Stimulated activated CD4-positive, alpha-beta T cell treated with anti-CD3 and anti-CD28 coated beads, TNF-alpha, amount 100 ng/mL, for 4 hours (primary cell): ENCODE data around the gene TTC21B.

Source experiments
- DNase-seq, 3 experiments: peaks; one replicate each; pipeline ENCODE4 v3.0.0-alpha.2; 2020; ENCODE audit warnings: low read depth in 3 of 3

The TTC21B gene

DNA sequence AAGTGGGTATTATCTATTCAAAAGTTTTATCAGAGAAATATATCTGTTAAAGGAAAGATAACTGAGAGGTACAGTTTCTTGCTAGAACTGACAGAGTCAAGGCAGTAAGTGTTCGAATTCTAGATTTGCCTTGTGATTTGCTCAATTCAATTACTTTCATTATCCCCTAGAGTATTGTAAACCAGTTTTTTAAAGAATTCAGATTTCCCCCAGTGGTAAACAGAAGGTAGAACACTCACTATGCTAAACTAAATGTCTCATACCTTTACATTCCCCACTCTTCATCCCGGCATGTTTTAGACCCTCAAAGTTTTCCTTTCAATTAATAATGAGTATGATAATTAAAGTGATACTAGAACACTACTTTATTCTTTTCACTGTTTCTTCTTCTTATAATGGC, 28.6 kb downstream of the TTC21B start:
- no peak for DNase-seq

GRCh38 chr2:165920748-165921147, 32.8 kb downstream of the TTC21B start:
- DNase-seq = no peak

DNA sequence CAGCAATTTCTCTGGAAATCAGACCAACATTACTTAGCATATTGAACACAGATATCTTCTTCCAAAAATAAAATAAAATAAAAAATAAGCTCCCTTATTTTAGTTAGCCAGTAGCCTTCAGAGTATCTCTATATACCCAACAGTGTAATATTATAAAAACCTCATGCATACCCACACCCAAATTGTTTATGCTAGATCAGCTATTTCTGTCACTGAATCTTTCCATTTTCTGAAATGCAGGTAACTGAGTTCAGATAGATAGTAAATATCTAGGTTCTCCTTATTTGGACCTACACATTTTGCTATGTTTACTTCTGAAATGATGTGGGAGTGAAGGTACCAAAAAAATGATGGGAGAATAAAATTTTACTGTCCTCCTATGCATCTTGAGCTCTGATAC, 39.9 kb downstream of the TTC21B start:
- no peak for DNase-seq

DNA sequence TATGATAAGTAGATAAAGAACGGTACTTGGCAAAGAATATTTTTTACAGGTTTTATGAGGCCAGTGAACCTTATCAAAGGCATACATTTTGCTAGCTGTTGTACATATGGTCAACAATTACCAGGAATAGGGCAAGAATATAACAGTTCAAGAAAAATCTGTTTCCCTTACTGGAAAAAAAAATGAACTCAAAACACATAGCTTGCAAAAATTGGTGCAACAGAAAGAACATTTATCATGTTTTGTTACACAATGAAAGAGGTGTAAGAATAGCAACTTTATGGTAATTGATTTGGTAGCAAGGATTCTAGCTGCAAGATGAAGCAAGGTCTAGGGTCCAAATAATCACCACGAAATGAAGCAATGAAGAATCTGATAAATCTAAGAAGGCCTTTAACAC, 41.6 kb downstream of the TTC21B start:
- no peak for DNase-seq

DNA sequence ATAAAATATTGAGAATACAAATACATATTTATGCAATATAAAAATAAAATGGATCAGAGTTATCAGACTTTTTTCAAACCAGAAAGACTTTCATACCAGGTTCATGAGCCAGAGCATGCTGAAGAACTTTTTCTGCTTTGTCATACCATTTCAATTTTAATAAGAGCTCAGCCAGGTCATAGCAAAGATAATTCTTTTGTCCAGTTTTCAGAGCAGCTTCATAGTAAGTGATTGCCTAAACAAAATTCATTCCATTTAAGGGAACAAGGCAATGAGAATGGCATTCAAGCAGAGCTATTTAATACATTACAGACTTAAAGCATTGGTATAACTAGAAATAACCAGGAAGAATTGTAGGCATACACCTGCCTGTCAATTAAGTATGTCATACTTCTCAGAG, 42.3 kb downstream of the TTC21B start:
- DNase-seq = no peak

- DNase-seq = no peak
These were observed 44.1 kb downstream of the TTC21B start for GRCh38 chr2:165909466-165909865.

DNA sequence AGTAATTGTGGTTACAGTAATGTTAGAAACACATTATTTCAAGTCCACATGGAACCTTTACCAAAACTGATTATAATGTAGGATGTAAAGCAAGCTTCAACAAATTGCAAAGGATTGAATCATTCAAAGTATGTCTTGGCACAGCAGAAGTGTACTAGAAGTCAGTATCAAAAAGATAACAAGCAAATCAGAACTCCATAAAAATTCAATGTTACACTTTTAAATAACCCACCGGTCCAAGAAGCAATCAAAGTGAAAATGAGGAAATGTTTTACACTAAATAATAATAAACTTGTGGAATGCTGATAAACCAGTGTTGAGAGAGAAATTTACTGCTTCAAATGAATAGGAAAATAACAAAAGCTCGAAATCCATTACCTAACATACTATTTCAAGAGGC, 47.7 kb downstream of the TTC21B start:
- DNase-seq = no peak

- no peak for DNase-seq
These were observed 48.3 kb downstream of the TTC21B start for GRCh38 chr2:165905269-165905668.

DNA sequence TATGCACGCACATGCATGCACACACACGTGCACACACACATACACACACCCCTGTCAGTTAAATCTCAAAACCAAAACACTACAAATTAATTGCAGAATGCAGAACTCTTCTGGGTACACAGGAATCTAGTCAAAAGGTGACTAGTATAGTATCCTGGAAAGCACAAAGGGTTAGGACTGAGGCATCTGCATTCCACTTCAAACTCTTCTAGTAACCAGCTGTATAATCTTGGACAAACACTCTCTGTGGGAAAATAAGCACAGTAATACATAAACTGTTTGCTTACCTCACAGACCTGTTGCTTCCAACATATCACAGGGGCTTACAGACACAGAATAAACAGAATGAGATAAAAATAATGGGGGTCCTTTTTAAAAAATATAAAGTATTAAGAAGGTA, 49.1 kb downstream of the TTC21B start:
- no peak for DNase-seq

DNA sequence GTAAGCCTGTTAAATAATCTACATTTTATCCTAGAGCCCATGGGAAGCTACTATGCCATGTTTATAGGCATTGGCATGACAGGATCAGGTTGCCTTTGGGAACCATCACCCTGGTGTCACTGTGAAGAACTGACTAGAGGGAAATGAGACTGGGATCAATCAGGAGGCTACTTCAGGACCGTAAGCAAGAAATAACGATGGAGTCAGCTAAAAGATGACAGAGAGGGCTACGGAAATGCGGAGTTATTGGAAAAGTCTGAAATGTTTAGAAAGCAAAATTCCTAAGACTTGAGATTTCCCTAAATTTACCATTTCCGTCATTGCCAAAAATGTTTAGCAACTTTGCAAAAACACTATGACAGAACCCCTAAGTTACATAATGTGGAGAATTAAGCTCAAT, 50.2 kb downstream of the TTC21B start:
- no peak for DNase-seq

DNA sequence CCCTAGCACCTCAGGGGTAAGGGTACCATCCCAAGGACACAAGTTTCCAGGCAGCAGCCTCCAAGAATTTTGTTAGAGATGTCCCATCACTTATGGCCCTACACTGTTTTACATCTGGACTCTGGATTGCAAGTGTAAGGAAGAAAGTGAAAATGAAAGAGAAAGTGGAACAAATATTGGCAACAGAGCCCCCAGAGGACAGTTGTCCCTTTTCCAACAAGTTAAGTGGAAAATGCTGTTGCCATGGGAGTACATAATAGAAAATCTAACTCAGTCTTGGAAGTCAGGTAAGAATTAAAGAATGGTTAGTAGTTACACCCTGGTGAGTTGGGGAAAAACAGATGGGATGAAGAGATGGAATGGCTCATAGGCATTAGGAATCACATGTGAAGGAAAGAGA, 50.6 kb downstream of the TTC21B start:
- no peak for DNase-seq

GRCh38 chr2:165901620-165902298, 51.8 kb downstream of the TTC21B start:
- DNase-seq = no peak

GRCh38 chr2:165899311-165899710, 54.3 kb downstream of the TTC21B start:
- no peak for DNase-seq

GRCh38 chr2:165898381-165898780, 55.2 kb downstream of the TTC21B start:
- DNase-seq = no peak

DNA sequence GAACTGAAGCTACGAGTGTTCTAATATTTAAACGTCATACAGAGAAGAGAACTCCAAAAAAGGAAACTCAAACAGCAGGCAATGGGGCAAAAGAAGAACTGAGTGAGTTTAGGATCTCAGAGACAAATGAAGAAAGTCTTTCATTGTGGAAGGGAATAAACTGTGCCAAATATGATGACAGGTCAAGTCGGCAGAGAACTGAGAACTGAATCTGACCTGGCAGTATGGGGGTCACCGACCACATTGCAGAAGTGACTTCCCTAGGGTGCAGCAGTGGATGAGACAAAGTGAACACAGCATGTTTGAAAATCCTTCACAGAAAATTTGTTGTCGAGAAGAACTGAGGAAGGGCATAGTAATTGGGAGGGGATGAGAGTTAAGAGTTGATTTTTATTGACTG, 55.9 kb downstream of the TTC21B start:
- no peak for DNase-seq

DNA sequence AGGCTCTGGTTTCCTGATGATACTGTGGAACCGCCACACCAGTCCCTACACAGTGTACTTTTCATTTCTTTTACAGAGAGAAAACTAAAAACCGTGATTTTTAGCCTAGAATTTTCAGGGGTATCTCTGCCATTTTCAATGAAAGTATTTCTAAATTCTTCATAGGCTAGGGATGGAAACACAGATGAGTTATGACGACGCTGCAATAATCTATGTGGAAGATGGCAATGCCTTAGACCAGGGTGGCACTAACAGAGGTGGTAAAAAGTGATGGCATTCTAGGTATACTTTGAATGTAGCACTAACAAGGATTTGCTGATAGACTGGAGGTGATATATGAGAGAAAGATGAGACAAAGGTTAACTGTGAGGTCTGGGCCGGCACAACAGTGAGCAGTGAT, 56.5 kb downstream of the TTC21B start:
- no peak for DNase-seq

- no peak for DNase-seq
These were observed 57.6 kb downstream of the TTC21B start for GRCh38 chr2:165895974-165896373.

- no peak for DNase-seq
These were observed 60.0 kb downstream of the TTC21B start for GRCh38 chr2:165893556-165893955.

DNA sequence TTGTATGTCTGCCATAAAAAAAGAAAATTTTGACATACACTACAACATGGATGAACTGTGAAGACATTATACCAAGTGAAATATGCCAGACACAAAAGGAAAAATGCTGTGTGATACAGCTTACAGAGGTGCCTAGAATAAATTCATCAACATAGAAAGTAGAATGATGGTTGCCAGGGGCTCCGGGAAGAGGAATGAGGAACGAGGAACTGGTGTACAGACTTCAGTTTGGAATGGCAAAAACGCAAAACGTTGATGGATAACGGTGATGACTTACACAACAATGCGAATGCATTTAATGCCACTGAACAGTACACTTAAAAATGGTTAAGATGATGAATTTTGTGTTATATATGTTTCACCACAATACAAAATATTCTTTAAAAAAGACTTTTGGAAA, 61.0 kb downstream of the TTC21B start:
- DNase-seq = no peak

DNA sequence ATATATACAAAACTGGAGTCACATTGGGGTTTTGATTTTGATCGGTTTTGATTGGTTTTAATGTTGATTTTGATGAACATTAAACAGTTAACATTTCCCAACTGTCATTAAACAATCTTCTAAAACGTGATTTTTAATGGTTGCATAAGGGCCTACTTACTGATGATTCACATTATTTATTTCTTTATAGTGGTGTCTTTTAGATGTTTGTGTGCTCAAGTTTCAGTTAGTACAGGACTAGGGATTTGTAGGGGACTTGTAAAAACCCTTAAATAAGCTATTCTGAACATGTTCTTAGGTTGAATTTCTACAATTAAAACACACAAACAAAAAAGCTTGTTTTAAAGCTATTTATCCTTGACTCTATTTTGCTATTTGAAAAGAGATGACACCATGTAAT, 61.6 kb downstream of the TTC21B start:
- no peak for DNase-seq

- no peak for DNase-seq
These were observed 62.2 kb downstream of the TTC21B start for GRCh38 chr2:165891345-165891744.

DNA sequence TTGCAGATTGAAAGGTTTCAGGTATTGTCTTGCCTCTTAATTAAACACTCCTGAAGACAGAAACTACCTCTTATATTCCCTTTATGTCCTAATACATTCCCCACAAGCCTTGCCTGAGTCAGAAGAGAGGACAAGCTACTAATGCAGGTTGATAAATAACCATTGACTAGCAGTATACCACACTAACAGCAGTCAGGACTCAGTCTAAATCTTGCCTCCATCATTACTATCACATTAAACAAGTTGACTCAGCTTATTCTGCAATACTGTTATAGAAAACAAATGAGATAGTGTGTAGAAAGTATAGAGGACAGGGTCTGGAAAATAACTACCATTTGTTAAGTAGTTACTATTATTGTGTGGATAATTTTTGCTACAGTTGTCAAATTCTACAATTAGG, 63.8 kb downstream of the TTC21B start:
- DNase-seq = no peak

GRCh38 chr2:165889158-165889557, 64.4 kb downstream of the TTC21B start:
- DNase-seq = no peak

DNA sequence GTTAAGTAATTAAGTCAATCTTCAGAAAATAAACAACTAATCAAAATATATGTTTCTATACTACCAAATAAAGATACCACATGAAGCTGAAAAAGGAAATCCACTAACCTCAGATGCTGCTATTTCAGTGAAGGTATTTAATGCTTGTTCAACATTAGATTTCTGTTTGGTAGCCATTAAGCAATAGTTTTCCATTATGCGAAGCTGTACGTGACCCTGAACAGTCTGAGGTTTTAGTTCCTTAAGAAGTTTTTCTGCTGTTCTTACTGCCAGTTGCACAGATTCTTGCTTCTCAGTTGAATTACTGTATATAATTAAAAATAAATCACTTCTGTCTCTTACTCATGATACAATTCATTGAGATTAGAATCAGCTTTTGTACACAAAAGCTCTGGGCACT, 65.4 kb downstream of the TTC21B start:
- DNase-seq = no peak
